ENCODE measurements around the gene ANXA9.

The ANXA9 gene, protein sequence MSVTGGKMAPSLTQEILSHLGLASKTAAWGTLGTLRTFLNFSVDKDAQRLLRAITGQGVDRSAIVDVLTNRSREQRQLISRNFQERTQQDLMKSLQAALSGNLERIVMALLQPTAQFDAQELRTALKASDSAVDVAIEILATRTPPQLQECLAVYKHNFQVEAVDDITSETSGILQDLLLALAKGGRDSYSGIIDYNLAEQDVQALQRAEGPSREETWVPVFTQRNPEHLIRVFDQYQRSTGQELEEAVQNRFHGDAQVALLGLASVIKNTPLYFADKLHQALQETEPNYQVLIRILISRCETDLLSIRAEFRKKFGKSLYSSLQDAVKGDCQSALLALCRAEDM

DNA sequence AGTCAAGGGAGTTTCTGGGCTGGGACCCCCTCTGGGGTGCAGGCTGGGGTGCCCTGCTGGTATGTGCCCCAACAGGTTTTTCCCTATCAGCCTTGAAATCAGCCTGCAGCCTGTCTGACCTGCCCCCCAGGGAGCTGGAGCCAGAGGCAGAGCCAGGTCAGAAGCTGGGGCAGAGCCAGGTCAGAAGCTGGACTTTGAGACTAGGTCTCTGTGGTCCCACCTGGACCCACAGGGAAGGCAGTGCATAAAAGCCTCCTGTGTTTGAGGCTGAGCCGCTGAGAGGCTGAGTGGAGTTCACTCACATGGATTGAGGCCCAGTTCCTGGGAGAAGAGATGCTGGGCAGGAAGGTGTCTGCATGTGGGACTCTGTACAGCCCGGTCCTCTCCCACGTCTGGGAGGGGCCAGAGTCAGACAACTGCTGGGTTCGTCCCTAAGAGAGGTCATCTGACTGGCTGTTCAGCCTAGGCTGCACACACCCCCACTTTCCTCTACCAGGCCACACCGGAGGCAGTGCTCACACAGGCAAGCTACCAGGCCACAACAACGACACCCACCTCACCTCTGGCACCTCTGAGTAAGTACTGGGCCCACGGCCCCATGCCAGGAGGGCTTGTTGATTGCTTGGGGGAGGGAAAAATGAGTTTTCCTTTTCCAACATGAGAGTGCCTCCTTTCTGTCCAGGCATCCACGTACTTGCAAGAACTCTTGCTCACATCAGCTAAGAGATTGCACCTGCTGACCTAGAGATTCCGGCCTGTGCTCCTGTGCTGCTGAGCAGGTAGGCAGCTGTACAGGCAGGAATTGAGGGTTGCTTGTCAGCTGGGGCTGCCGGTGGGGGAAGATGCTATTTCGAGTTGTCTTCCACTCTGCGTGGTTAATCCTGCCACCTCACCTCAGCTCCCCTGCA, at the start of gene ANXA9:
Gene ANXA9, plus strand, starts transcription at position 488 of the 908 bp plus-strand sequence. CDS start 814 bp downstream, outside the sequence.
- Histone ChIP-seq H3K27ac (ENCODE audit: low read depth, low read length) (no peak within 1 kb of the TSS), H3K9me3 (ENCODE audit: control insufficient read depth in 5 of 5, low read length in 5 of 5) (no peaks in the 10 kb centered on the region), H3K27me3 (ENCODE audit: control insufficient read depth in 5 of 5, insufficient read depth in 4 of 5, low read length in 5 of 5) (no peaks in the 10 kb centered on the region), H3K9ac (ENCODE audit: low read length in 5 of 5) (peak within 1 kb of the TSS in 1 of 5 donors; percentile 29), H3K4me1 (ENCODE audit: control insufficient read depth in 5 of 5, insufficient read depth in 5 of 5, low read length in 5 of 5) (peaks cover 1 to 26% (median 15%) of the 10 kb centered on the region in 5 donors), H3K4me3 (ENCODE audit: low read depth in 1 of 5, low read length in 5 of 5) (no peak within 1 kb of the TSS), H3K36me3 (ENCODE audit: control insufficient read depth in 5 of 5, insufficient read depth in 5 of 5, low read length in 5 of 5) (no peaks in the 10 kb centered on the region)

DNA sequence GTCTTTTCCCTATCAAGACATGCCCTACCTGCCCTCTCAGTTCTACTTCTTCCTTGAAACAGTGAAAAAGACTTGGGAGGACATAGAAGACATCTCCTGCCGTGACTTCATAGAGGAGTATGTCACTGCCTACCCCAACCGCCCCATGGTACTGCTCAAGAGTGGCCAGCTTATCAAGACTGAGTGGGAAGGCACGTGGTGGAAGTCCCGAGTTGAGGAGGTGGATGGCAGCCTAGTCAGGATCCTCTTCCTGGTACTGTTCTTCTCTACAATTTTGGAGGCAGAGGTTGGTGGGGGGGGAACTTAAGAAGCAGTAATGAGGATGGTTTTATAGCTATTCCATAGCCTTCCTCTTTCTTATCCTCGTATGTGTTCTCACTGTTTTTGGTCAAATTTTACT, 37.2 kb upstream of the ANXA9 start:
- no peaks in the 10 kb centered on the region for H3K27me3 ChIP-seq (ENCODE audit: control insufficient read depth in 5 of 5, insufficient read depth in 4 of 5, low read length in 5 of 5)
- H3K36me3 ChIP-seq (ENCODE audit: control insufficient read depth in 5 of 5, insufficient read depth in 5 of 5, low read length in 5 of 5): peaks cover 39 to 98% (median 84%) of the 10 kb centered on the region in 5 donors
- no peak overlapping the region for H3K27ac ChIP-seq (ENCODE audit: low read depth, low read length)
- no peak overlapping the region for H3K9ac ChIP-seq (ENCODE audit: low read length in 5 of 5)
- no peak overlapping the region for H3K4me3 ChIP-seq (ENCODE audit: low read depth in 1 of 5, low read length in 5 of 5)
- H3K9me3 ChIP-seq (ENCODE audit: control insufficient read depth in 5 of 5, low read length in 5 of 5): no peaks in the 10 kb centered on the region
- no peaks in the 10 kb centered on the region for H3K4me1 ChIP-seq (ENCODE audit: control insufficient read depth in 5 of 5, insufficient read depth in 5 of 5, low read length in 5 of 5)

DNA sequence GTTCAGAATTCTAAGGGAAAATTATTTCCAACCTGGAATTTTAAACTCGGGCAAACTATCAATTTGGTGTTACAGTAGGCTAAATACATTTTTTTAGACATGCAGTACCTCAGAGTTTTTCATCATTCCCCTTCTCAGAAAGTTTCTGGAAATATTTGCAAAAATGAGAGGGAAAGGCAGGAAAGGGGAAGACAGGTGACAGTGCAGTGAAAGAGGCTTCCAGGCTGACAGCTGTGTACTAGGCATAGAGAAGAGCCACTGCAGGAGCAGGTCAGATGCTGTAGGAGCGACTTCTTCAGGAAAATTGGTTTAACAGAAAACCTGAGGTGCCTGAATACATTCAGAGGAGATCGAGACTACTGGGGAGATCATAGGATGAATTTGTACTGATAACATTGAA, 27.4 kb upstream of the ANXA9 start:
- H3K9me3 ChIP-seq (ENCODE audit: control insufficient read depth in 5 of 5, low read length in 5 of 5): no peaks in the 10 kb centered on the region
- H3K27me3 ChIP-seq (ENCODE audit: control insufficient read depth in 5 of 5, insufficient read depth in 4 of 5, low read length in 5 of 5): no peaks in the 10 kb centered on the region
- H3K36me3 ChIP-seq (ENCODE audit: control insufficient read depth in 5 of 5, insufficient read depth in 5 of 5, low read length in 5 of 5): peaks cover 36 to 85% (median 61%) of the 10 kb centered on the region in 5 donors
- H3K4me1 ChIP-seq (ENCODE audit: control insufficient read depth in 5 of 5, insufficient read depth in 5 of 5, low read length in 5 of 5): no peaks in the 10 kb centered on the region
- H3K4me3 ChIP-seq (ENCODE audit: low read depth in 1 of 5, low read length in 5 of 5): no peak overlapping the region
- no peak overlapping the region for H3K9ac ChIP-seq (ENCODE audit: low read length in 5 of 5)
- no peak overlapping the region for H3K27ac ChIP-seq (ENCODE audit: low read depth, low read length)

DNA sequence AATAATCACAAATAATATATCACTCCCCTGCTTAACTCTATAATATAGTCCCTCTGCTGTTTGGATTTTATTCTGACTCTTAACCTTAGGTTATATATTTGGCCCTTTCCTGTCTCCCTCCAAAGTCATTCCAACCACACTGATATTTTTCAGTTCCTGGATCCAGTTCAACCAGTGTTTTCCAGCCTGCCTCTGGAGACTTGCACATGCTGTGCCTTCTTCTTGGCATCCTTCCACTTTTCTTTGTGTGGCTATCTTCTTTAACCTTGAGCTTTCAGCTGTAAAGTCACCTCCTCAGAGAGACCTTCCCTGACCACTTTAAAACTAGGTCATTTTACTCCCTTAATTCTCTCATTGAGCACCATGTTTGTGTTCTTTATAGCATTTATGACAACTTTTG, 26.8 kb upstream of the ANXA9 start:
- no peak overlapping the region for H3K27ac ChIP-seq (ENCODE audit: low read depth, low read length)
- H3K9ac ChIP-seq (ENCODE audit: low read length in 5 of 5): no peak overlapping the region
- H3K4me1 ChIP-seq (ENCODE audit: control insufficient read depth in 5 of 5, insufficient read depth in 5 of 5, low read length in 5 of 5): no peaks in the 10 kb centered on the region
- H3K27me3 ChIP-seq (ENCODE audit: control insufficient read depth in 5 of 5, insufficient read depth in 4 of 5, low read length in 5 of 5): no peaks in the 10 kb centered on the region
- H3K36me3 ChIP-seq (ENCODE audit: control insufficient read depth in 5 of 5, insufficient read depth in 5 of 5, low read length in 5 of 5): peaks cover 33 to 84% (median 56%) of the 10 kb centered on the region in 5 donors
- no peak overlapping the region for H3K4me3 ChIP-seq (ENCODE audit: low read depth in 1 of 5, low read length in 5 of 5)
- no peaks in the 10 kb centered on the region for H3K9me3 ChIP-seq (ENCODE audit: control insufficient read depth in 5 of 5, low read length in 5 of 5)

DNA sequence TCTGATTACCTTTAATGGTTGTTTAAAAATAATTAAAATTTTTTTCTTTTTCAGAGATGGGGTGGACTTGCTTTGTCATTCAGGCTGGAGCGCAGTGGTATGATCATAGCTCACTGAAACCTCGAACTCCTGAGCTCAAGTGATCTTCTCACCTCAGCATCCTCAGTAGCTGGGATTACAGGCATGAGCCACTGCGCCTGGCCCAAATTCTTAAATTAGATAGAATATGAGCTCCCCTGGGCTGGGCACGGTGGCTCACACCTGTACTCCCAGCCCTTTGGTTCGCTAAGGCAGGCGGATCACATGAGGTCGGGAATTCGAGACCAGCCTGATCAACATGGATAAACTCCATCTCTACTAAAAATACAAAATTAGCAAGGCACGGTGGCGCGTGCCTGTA, 24.4 kb upstream of the ANXA9 start:
- Histone ChIP-seq H3K36me3 (ENCODE audit: control insufficient read depth in 5 of 5, insufficient read depth in 5 of 5, low read length in 5 of 5) (peaks cover 33 to 85% (median 59%) of the 10 kb centered on the region in 5 donors), H3K9me3 (ENCODE audit: control insufficient read depth in 5 of 5, low read length in 5 of 5) (no peaks in the 10 kb centered on the region), H3K27me3 (ENCODE audit: control insufficient read depth in 5 of 5, insufficient read depth in 4 of 5, low read length in 5 of 5) (no peaks in the 10 kb centered on the region), H3K9ac (ENCODE audit: low read length in 5 of 5) (no peak overlapping the region), H3K27ac (ENCODE audit: low read depth, low read length) (no peak overlapping the region), H3K4me1 (ENCODE audit: control insufficient read depth in 5 of 5, insufficient read depth in 5 of 5, low read length in 5 of 5) (peaks cover 0 to 2% (median 0%) of the 10 kb centered on the region in 5 donors), H3K4me3 (ENCODE audit: low read depth in 1 of 5, low read length in 5 of 5) (no peak overlapping the region)

DNA sequence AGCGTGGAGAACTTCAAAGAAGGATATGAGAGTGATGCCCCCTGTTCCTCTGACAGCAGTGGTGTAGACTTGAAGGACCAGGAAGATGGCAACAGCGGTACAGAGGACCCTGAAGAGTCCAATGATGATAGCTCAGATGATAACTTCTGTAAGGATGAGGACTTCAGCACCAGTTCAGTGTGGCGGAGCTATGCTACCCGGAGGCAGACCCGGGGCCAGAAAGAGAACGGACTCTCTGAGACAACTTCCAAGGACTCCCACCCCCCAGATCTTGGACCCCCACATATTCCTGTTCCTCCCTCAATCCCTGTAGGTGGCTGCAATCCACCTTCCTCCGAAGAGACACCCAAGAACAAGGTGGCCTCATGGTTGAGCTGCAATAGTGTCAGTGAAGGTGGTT, 21.4 kb upstream of the ANXA9 start:
- Histone ChIP-seq H3K4me1 (ENCODE audit: control insufficient read depth in 5 of 5, insufficient read depth in 5 of 5, low read length in 5 of 5) (peaks cover 0 to 10% (median 0%) of the 10 kb centered on the region in 5 donors), H3K9me3 (ENCODE audit: control insufficient read depth in 5 of 5, low read length in 5 of 5) (no peaks in the 10 kb centered on the region), H3K9ac (ENCODE audit: low read length in 5 of 5) (no peak overlapping the region), H3K27ac (ENCODE audit: low read depth, low read length) (no peak overlapping the region), H3K36me3 (ENCODE audit: control insufficient read depth in 5 of 5, insufficient read depth in 5 of 5, low read length in 5 of 5) (peaks cover 22 to 89% (median 67%) of the 10 kb centered on the region in 5 donors), H3K27me3 (ENCODE audit: control insufficient read depth in 5 of 5, insufficient read depth in 4 of 5, low read length in 5 of 5) (no peaks in the 10 kb centered on the region), H3K4me3 (ENCODE audit: low read depth in 1 of 5, low read length in 5 of 5) (no peak overlapping the region)

DNA sequence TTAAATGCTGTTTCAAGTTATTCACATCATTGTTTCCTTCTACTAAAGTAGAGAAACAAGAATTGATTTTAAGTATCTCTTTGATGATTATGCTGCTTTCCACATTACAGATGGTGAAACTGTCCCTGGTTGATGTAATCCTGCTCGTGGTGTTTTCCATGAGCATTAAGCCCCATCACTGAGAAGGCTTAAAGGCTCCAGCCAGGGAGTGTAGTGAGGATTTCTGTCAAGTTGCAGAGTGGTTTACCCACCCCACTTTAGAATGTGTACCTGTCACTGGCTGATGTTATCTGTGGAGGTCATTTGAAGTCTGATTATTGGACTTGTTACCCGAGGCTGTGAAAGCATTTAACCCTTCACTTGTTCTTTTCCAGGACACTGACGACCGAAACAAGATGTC, 20.3 kb upstream of the ANXA9 start:
- Histone ChIP-seq H3K4me1 (ENCODE audit: control insufficient read depth in 5 of 5, insufficient read depth in 5 of 5, low read length in 5 of 5) (peaks cover 0 to 10% (median 0%) of the 10 kb centered on the region in 5 donors), H3K4me3 (ENCODE audit: low read depth in 1 of 5, low read length in 5 of 5) (no peak overlapping the region), H3K9me3 (ENCODE audit: control insufficient read depth in 5 of 5, low read length in 5 of 5) (no peaks in the 10 kb centered on the region), H3K27ac (ENCODE audit: low read depth, low read length) (no peak overlapping the region), H3K27me3 (ENCODE audit: control insufficient read depth in 5 of 5, insufficient read depth in 4 of 5, low read length in 5 of 5) (no peaks in the 10 kb centered on the region), H3K36me3 (ENCODE audit: control insufficient read depth in 5 of 5, insufficient read depth in 5 of 5, low read length in 5 of 5) (peaks cover 28 to 92% (median 77%) of the 10 kb centered on the region in 5 donors), H3K9ac (ENCODE audit: low read length in 5 of 5) (no peak overlapping the region)

DNA sequence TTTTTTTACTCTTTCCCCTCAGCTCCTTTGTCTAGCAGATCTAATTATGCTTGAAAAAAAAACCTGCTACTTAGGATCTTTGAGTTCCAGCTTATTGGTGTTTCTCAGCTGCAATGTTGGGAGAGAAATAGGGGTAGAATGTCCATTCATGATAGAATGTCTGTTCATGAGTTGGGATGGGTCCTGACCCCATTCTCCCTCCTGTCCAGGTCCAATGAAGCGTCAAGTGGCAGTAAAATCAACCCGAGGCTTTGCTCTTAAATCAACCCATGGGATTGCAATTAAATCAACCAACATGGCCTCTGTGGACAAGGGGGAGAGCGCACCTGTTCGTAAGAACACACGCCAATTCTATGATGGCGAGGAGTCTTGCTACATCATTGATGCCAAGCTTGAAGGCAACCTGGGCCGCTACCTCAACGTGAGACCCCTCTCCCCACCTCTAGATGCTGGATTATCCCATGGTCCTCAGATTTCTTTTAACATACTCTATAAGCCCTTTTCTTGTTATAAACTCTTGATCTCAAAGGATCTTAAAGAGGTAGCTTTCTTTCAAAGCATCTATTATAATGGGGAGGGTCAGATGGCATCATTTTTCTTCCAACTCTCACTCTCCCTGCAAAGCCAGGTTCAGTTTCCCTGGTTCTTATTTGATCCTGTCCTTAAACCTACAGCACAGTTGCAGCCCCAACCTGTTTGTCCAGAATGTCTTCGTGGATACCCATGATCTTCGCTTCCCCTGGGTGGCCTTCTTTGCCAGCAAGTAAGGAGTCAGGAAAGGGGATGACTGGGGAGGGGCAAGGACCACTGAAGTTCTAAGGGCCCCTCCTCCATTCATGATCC, 18.6 kb upstream of the ANXA9 start:
- H3K36me3 ChIP-seq (ENCODE audit: control insufficient read depth in 5 of 5, insufficient read depth in 5 of 5, low read length in 5 of 5): peaks cover 25 to 95% (median 89%) of the 10 kb centered on the region in 5 donors
- H3K27me3 ChIP-seq (ENCODE audit: control insufficient read depth in 5 of 5, insufficient read depth in 4 of 5, low read length in 5 of 5): no peaks in the 10 kb centered on the region
- no peak overlapping the region for H3K4me3 ChIP-seq (ENCODE audit: low read depth in 1 of 5, low read length in 5 of 5)
- no peak overlapping the region for H3K27ac ChIP-seq (ENCODE audit: low read depth, low read length)
- H3K9me3 ChIP-seq (ENCODE audit: control insufficient read depth in 5 of 5, low read length in 5 of 5): no peaks in the 10 kb centered on the region
- H3K9ac ChIP-seq (ENCODE audit: low read length in 5 of 5): no peak overlapping the region
- peaks cover 0 to 10% (median 0%) of the 10 kb centered on the region in 5 donors for H3K4me1 ChIP-seq (ENCODE audit: control insufficient read depth in 5 of 5, insufficient read depth in 5 of 5, low read length in 5 of 5)

DNA sequence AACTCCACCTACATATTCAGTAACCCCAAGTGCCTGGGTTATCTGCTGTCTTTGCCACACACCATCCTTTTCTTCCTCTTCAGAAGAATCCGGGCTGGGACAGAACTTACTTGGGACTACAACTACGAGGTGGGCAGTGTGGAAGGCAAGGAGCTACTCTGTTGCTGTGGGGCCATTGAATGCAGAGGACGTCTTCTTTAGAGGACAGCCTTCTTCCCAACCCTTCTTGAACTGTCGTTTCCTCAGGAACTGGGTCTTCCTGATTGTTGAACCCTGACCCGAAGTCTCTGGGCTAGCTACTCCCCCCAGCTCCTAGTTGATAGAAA, 18.0 kb upstream of the ANXA9 start:
- Histone ChIP-seq H3K27ac (ENCODE audit: low read depth, low read length) (no peak overlapping the region), H3K4me3 (ENCODE audit: low read depth in 1 of 5, low read length in 5 of 5) (no peak overlapping the region), H3K9me3 (ENCODE audit: control insufficient read depth in 5 of 5, low read length in 5 of 5) (no peaks in the 10 kb centered on the region), H3K4me1 (ENCODE audit: control insufficient read depth in 5 of 5, insufficient read depth in 5 of 5, low read length in 5 of 5) (peaks cover 0 to 10% (median 0%) of the 10 kb centered on the region in 5 donors), H3K36me3 (ENCODE audit: control insufficient read depth in 5 of 5, insufficient read depth in 5 of 5, low read length in 5 of 5) (peaks cover 22 to 94% (median 89%) of the 10 kb centered on the region in 5 donors), H3K9ac (ENCODE audit: low read length in 5 of 5) (no peak overlapping the region), H3K27me3 (ENCODE audit: control insufficient read depth in 5 of 5, insufficient read depth in 4 of 5, low read length in 5 of 5) (no peaks in the 10 kb centered on the region)
